Vagina (tissue), 2 donors: Measurements from ENCODE around the gene OMG.

Source experiments
- CTCF ChIP-seq, 3 experiments: fragments of 450-650 bp in 2 of 3; fragments of 200-600 bp in 1 of 3; sonication (generic) in 1 of 3; IDR thresholded peaks; one replicate each; pipeline ENCODE4 v1.5.1; 2017 to 2019; ENCODE audit warnings: antibody characterized with exemption in 3 of 3, mild to moderate bottlenecking in 2 of 3, moderate library complexity in 2 of 3
- POLR2A ChIP-seq, 2 donors: fragments of 450-650 bp; IDR thresholded peaks; one replicate each; pipeline ENCODE4 v1.6.1; 2017; ENCODE audit warnings: antibody characterized with exemption in 2 of 2, mild to moderate bottlenecking in 2 of 2, moderate library complexity in 2 of 2

GRCh38 chr17:31273516-31273915 lies 23.5 kb downstream of the OMG start:
- TF ChIP-seq CTCF (IDR thresholded peaks at IDR 0.05) (no peak), POLR2A (IDR thresholded peaks at IDR 0.05) (no peak)
